K562 (cell line): ENCODE results near the gene TUBA1A. TPM values are rescaled to one million over a fixed set of nuclear protein-coding genes. Genes with fewer than 3 reads are reported as not detected.

Experiments used
- ETV1 ChIP-seq: fragments of 450-650 bp; conservative IDR thresholded peaks from 2 replicates; pipeline ENCODE4 v1.6.1; 2016; ENCODE audit warnings: missing genetic modification characterization, control low read depth, low read depth, missing compliant biosample characterization
- HEY1 ChIP-seq: fragments of 250-450 bp; sonication (Bioruptor Pico); IDR thresholded peaks from 2 replicates; pipeline ENCODE4 v1.5.0; 2020; ENCODE audit warnings: mild to moderate bottlenecking, moderate library complexity, borderline replicate concordance
- RREB1 ChIP-seq: fragments of 250-450 bp; sonication (Bioruptor Pico); IDR thresholded peaks from 2 replicates; pipeline ENCODE4 v1.4.0; 2020
- ZBTB33 ChIP-seq: sonication (generic); formaldehyde crosslinking; IDR thresholded peaks from 2 replicates; pipeline ENCODE4 v1.8.1; 2023; ENCODE audit warnings: mild to moderate bottlenecking, missing genetic modification reagents
- ZBTB40 ChIP-seq, 2 experiments: fragments of 450-650 bp in 1 of 2; sonication (generic) in 1 of 2; formaldehyde crosslinking in 1 of 2; IDR thresholded peaks; 2 replicates each; pipeline versions ENCODE4 v1.7.1 to v1.9.0; 2016 to 2022; ENCODE audit warnings: inconsistent platforms in 1 of 2, mild to moderate bottlenecking in 1 of 2, missing genetic modification reagents in 1 of 2
- polyA plus RNA-seq, 8 experiments: library from polyadenylated mRNA; depleted of rRNA in 4 of 8; stranded (reverse) in 5 of 8; unstranded in 3 of 8; fragments of >200 nt; fragmentation: Nextera tagmentation in 2 of 8; fragmentation: Illumina TruSeq in 1 of 8; extraction: Ambion mirVana in 2 of 8; extraction: Trizol in 1 of 8; gene quantifications; 2 replicates each; pipeline versions ENCODE4 v1.2.1 to v1.2.3, GENCODE V29; 2011 to 2014; ENCODE audit warnings: inconsistent platforms in 1 of 8, missing spikeins in 1 of 8
- total RNA-seq, 7 experiments: library from RNA; depleted of rRNA in 6 of 7; stranded (reverse); fragments of >200 nt in 6 of 7; fragmentation: Illumina TruSeq in 2 of 7; extraction: Trizol in 2 of 7; gene quantifications; 2 replicates each; pipeline versions ENCODE4 v1.2.1 to v1.2.3, GENCODE V29; 2011 to 2021; ENCODE audit warnings: low replicate concordance in 1 of 7

Gene TUBA1A
- total and polyA plus RNA-seq, 9 of the 15 experiments (the other 6 are each of a cell fraction or from before 2014, with no cell fraction given) = 7.4 to 45.1 (median 11.9) TPM

- TF ChIP-seq ZBTB40 (IDR thresholded peaks at IDR 0.05) (peak; percentile 92), ZBTB40 (CRISPR knock-in tag; IDR thresholded peaks at IDR 0.05) (peak; percentile 91), RREB1 (no peak), ETV1 (tag) (no peak), ZBTB33 (CRISPR knock-in tag) (peak; percentile 83; the same call in 1 of the 2 replicates), HEY1 (no peak)
These were observed 41.5 kb downstream of the TUBA1A start (continued) for GRCh38 chr12:49147384-49147783.
